ENCODE data around the gene HPCAL4. TPM values are rescaled to one million over a fixed set of nuclear protein-coding genes. Genes with fewer than 3 reads are reported as not detected.

HPCAL4 gene
- total RNA-seq, 1 experiment from 2014 or later, result 0.14 TPM

GRCh38 chr1:39701049-39701439 is 9.8 kb upstream of the HPCAL4 start:
- Histone ChIP-seq H3K36me3 (ENCODE audit: control insufficient read depth, insufficient read depth, low read length) (no peaks in the 10 kb centered on the region), H3K9me3 (no peaks in the 10 kb centered on the region), H3K27me3 (replicated peaks; ENCODE audit: control insufficient read depth, insufficient read depth, low read length) (no peaks in the 10 kb centered on the region), H3K4me1 (no peaks in the 10 kb centered on the region), H3K4me3 (ENCODE audit: low read depth, low read length) (no peak overlapping the region)
- H3K4me1 Mint-ChIP-seq (ENCODE audit: low read depth, unreplicated experiment), result peaks cover 13% of the 10 kb centered on the region
- intact Hi-C loops (cut with micrococcal nuclease; ENCODE audit: unreplicated experiment), result no loop called here
- TF ChIP-seq, protein P1, sequence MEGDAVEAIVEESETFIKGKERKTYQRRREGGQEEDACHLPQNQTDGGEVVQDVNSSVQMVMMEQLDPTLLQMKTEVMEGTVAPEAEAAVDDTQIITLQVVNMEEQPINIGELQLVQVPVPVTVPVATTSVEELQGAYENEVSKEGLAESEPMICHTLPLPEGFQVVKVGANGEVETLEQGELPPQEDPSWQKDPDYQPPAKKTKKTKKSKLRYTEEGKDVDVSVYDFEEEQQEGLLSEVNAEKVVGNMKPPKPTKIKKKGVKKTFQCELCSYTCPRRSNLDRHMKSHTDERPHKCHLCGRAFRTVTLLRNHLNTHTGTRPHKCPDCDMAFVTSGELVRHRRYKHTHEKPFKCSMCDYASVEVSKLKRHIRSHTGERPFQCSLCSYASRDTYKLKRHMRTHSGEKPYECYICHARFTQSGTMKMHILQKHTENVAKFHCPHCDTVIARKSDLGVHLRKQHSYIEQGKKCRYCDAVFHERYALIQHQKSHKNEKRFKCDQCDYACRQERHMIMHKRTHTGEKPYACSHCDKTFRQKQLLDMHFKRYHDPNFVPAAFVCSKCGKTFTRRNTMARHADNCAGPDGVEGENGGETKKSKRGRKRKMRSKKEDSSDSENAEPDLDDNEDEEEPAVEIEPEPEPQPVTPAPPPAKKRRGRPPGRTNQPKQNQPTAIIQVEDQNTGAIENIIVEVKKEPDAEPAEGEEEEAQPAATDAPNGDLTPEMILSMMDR (IDR thresholded peaks at IDR 0.05; ENCODE audit: insufficient read depth in 1 of 2, low read depth in 1 of 2, low read length in 1 of 2, severe bottlenecking in 1 of 2, unreplicated experiment in 1 of 2), result no peak
- no peaks in the 10 kb centered on the region for H3K9me3 Mint-ChIP-seq (ENCODE audit: unreplicated experiment)
- CTCF ChIA-PET, result interaction anchor here (1.0 kb wide), 2 partner anchors 95 to 98 kb away, joined by 5 to 8 read pairs; no protein-coding TSS in a partner anchor
- peaks cover 9% of the 10 kb centered on the region for H3K27me3 Mint-ChIP-seq (ENCODE audit: insufficient read depth, unreplicated experiment)
- no TSS peak for BruUV-seq (replicated peaks)
- POLR2A ChIA-PET, result interaction anchor here (1.5 kb wide), 1 partner anchor 9 kb away, joined by 4 read pairs; no protein-coding TSS in a partner anchor
- no peak for DNase-seq
- H3K36me3 Mint-ChIP-seq (ENCODE audit: insufficient read depth, unreplicated experiment), result no peaks in the 10 kb centered on the region
- H3K27ac Mint-ChIP-seq (ENCODE audit: unreplicated experiment), result no peak overlapping the region
- no peak overlapping the region for H3K4me3 Mint-ChIP-seq (ENCODE audit: unreplicated experiment)

GRCh38 chr1:39700348-39700747 is 9.1 kb upstream of the HPCAL4 start:
- no peaks in the 10 kb centered on the region for H3K9me3 ChIP-seq
- no peaks in the 10 kb centered on the region for H3K9me3 Mint-ChIP-seq (ENCODE audit: unreplicated experiment)
- intact Hi-C loops (cut with micrococcal nuclease; ENCODE audit: unreplicated experiment), result no loop called here
- H3K4me3 ChIP-seq (ENCODE audit: low read depth, low read length), result no peak overlapping the region
- no peaks in the 10 kb centered on the region for H3K36me3 Mint-ChIP-seq (ENCODE audit: insufficient read depth, unreplicated experiment)
- H3K4me1 Mint-ChIP-seq (ENCODE audit: low read depth, unreplicated experiment), result peaks cover 13% of the 10 kb centered on the region
- DNase-seq, result no peak
- H3K36me3 ChIP-seq (ENCODE audit: control insufficient read depth, insufficient read depth, low read length), result no peaks in the 10 kb centered on the region
- TF ChIP-seq, protein P1 (IDR thresholded peaks at IDR 0.05; ENCODE audit: insufficient read depth in 1 of 2, low read depth in 1 of 2, low read length in 1 of 2, severe bottlenecking in 1 of 2, unreplicated experiment in 1 of 2), result no peak
- no peaks in the 10 kb centered on the region for H3K27me3 ChIP-seq (replicated peaks; ENCODE audit: control insufficient read depth, insufficient read depth, low read length)
- H3K27ac Mint-ChIP-seq (ENCODE audit: unreplicated experiment), result no peak overlapping the region
- ChIA-PET POLR2A (no interaction called here), CTCF (no interaction called here)
- H3K4me3 Mint-ChIP-seq (ENCODE audit: unreplicated experiment), result no peak overlapping the region
- no TSS peak for BruUV-seq (replicated peaks)
- H3K27me3 Mint-ChIP-seq (ENCODE audit: insufficient read depth, unreplicated experiment), result peaks cover 9% of the 10 kb centered on the region
- H3K4me1 ChIP-seq, result no peaks in the 10 kb centered on the region

GRCh38 chr1:39699419-39699818 is 8.2 kb upstream of the HPCAL4 start:
- intact Hi-C loops (cut with micrococcal nuclease; ENCODE audit: unreplicated experiment), result no loop called here

More at GRCh38 chr1:39699419-39699818, 8.2 kb upstream of the HPCAL4 start:
- no peaks in the 10 kb centered on the region for H3K36me3 ChIP-seq (ENCODE audit: control insufficient read depth, insufficient read depth, low read length)
- no peak overlapping the region for H3K4me3 ChIP-seq (ENCODE audit: low read depth, low read length)
- H3K27ac Mint-ChIP-seq (ENCODE audit: unreplicated experiment), result no peak overlapping the region
- peaks cover 13% of the 10 kb centered on the region for H3K4me1 Mint-ChIP-seq (ENCODE audit: low read depth, unreplicated experiment)
- ChIA-PET CTCF (no interaction called here), POLR2A (no interaction called here)
- BruUV-seq (replicated peaks), result no TSS peak
- TF ChIP-seq, protein P1 (IDR thresholded peaks at IDR 0.05; ENCODE audit: insufficient read depth in 1 of 2, low read depth in 1 of 2, low read length in 1 of 2, severe bottlenecking in 1 of 2, unreplicated experiment in 1 of 2), result no peak
- H3K4me1 ChIP-seq, result no peaks in the 10 kb centered on the region
- no peak overlapping the region for H3K4me3 Mint-ChIP-seq (ENCODE audit: unreplicated experiment)
- H3K27me3 Mint-ChIP-seq (ENCODE audit: insufficient read depth, unreplicated experiment), result peaks cover 9% of the 10 kb centered on the region
- no peaks in the 10 kb centered on the region for H3K36me3 Mint-ChIP-seq (ENCODE audit: insufficient read depth, unreplicated experiment)
- no peaks in the 10 kb centered on the region for H3K27me3 ChIP-seq (replicated peaks; ENCODE audit: control insufficient read depth, insufficient read depth, low read length)
- no peaks in the 10 kb centered on the region for H3K9me3 Mint-ChIP-seq (ENCODE audit: unreplicated experiment)
- no peaks in the 10 kb centered on the region for H3K9me3 ChIP-seq
- DNase-seq, result no peak
